CD4-positive, alpha-beta memory T cell (primary cell): ENCODE results near the gene PPP1R13B. TPM values are rescaled to one million over a fixed set of nuclear protein-coding genes. Genes with fewer than 3 reads are reported as not detected.
"Not testable (repeated sequence)": the region's sequence is repeated elsewhere in the genome, so short reads cannot be mapped to it uniquely, and the experiment has no call there.

Experiments
- CTCF ChIA-PET: fragments of 350-600 bp; sonication (Branson Sonifier 250); formaldehyde crosslinking; loops from one replicate; lab custom pipeline; 2021; ENCODE audit warnings: inconsistent platforms; ENCODE audit not compliant: partially characterized antibody; lab: Charles Lee
- POLR2A ChIA-PET: fragments of 350-600 bp; sonication (Branson Sonifier 250); formaldehyde crosslinking; loops from one replicate; lab custom pipeline; 2021; ENCODE audit not compliant: partially characterized antibody; lab: Charles Lee
- DNase-seq, 5 donors: peaks; one replicate each; pipeline versions ENCODE4 v3.0.0 to v3.0.0-alpha.2; 2020 to 2022; ENCODE audit warnings: mixed read lengths in 1 of 5
- H3K27ac ChIP-seq: one replicate; pipeline ENCODE4 v1.7.0; 2013; ENCODE audit warnings: low read depth, low read length
- H3K27me3 ChIP-seq: 2 replicates; pipeline ENCODE4 v1.7.0; 2013; ENCODE audit warnings: mild to moderate bottlenecking, low read length, moderate library complexity; ENCODE audit not compliant: insufficient read depth
- H3K36me3 ChIP-seq: 2 replicates; pipeline ENCODE4 v1.7.0; 2013; ENCODE audit warnings: mild to moderate bottlenecking, low read length, moderate library complexity; ENCODE audit not compliant: insufficient read depth
- H3K4me1 ChIP-seq: 2 replicates; pipeline ENCODE4 v1.7.0; 2013; ENCODE audit warnings: mild to moderate bottlenecking, low read length, moderate library complexity; ENCODE audit not compliant: insufficient read depth
- H3K4me3 ChIP-seq, 2 donors: one replicate each; pipeline ENCODE4 v1.7.0; 2013; ENCODE audit warnings: low read length in 2 of 2, mild to moderate bottlenecking in 1 of 2
- H3K9me3 ChIP-seq, 2 donors: one replicate each; pipeline ENCODE4 v1.7.0; 2013; ENCODE audit warnings: low read length in 2 of 2, control low read depth in 1 of 2; ENCODE audit not compliant: control insufficient read depth in 1 of 2
- H3K27ac Mint-ChIP-seq, 7 donors: one replicate each; pipeline ENCODE4 v1.8.0; 2020 to 2021; ENCODE audit warnings: mixed read lengths in 7 of 7, mild to moderate bottlenecking in 6 of 7, inconsistent platforms in 3 of 7, moderate library complexity in 3 of 7
- H3K27me3 Mint-ChIP-seq, 2 donors: one replicate each; pipeline ENCODE4 v1.8.0; 2020 to 2021; ENCODE audit warnings: mixed read lengths in 2 of 2
- H3K36me3 Mint-ChIP-seq, 2 donors: one replicate each; pipeline ENCODE4 v1.8.0; 2020 to 2021; ENCODE audit warnings: mixed read lengths in 2 of 2, inconsistent platforms in 1 of 2, mild to moderate bottlenecking in 1 of 2
- H3K4me1 Mint-ChIP-seq, 4 donors: one replicate each; pipeline ENCODE4 v1.8.0; 2020 to 2021; ENCODE audit warnings: mixed read lengths in 4 of 4, mild to moderate bottlenecking in 1 of 4
- H3K4me3 Mint-ChIP-seq, 8 donors: one replicate each; pipeline ENCODE4 v1.8.0; 2020 to 2021; ENCODE audit warnings: mixed read lengths in 8 of 8, mild to moderate bottlenecking in 7 of 8, moderate library complexity in 6 of 8, inconsistent platforms in 3 of 8
- H3K9me3 Mint-ChIP-seq, 8 donors: one replicate each; pipeline ENCODE4 v1.8.0; 2020 to 2021; ENCODE audit warnings: mixed read lengths in 8 of 8, mild to moderate bottlenecking in 5 of 8, inconsistent platforms in 3 of 8, moderate library complexity in 1 of 8
- intact Hi-C: fragments of 100-400 bp; cut with micrococcal nuclease; formaldehyde crosslinking; loops from one replicate; pipeline ENCODE4 v1.15.1; 2023
- polyA plus RNA-seq, 2 donors: library from polyadenylated mRNA; unstranded; fragments of 300-500 nt; fragmentation: Illumina TruSeq; gene quantifications; one replicate each; pipeline ENCODE4 v1.2.3, GENCODE V29; 2021
- total RNA-seq, 2 experiments: library from RNA; stranded (reverse); gene quantifications; one replicate each; pipeline ENCODE4 v1.2.3, GENCODE V29; 2021

Gene PPP1R13B
- total and polyA plus RNA-seq, 4 experiments from 2014 or later = 0.72 to 30.5 (median 15.7) TPM

DNA sequence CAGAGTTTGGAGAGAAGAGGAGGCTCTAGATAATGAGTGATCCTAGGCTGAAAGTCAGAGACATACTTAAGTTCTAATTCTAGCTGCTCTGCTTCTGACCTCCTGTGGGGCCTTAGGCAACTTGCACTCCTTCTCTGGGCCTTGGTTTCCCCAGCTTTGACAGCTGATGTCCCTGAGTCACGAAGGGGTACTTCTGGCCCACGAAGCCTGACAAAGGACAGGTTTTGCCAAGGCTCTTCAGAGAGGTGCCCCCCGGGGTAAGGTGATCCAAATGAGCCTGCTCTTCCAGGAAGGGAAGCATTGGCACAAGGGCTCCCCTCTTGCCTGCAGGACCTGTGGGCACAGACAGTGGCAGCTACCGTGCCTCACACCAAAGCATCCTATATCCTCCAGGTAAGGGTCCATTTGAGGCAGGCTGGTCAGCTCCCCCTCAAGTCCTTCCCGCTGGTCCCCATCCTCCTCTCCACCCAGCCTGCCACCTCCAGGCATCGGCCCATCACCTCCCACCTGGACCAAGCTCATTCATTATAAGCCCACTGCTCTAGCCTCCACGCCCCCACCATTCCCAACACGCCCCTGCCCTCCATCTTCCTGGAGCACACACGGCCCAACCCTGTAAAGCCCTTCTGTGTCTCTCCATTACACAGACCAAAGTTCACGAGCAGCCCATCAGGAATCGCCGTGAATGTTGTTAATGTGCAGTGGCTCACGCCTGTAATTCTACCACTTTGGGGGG, 1.9 kb upstream of the PPP1R13B start:
- Histone ChIP-seq H3K36me3 (no peaks in the 10 kb centered on the region), H3K4me3 (no peak overlapping the region), H3K27ac (no peak overlapping the region), H3K4me1 (peaks cover 12% of the 10 kb centered on the region), H3K27me3 (no peaks in the 10 kb centered on the region), H3K9me3 (no peaks in the 10 kb centered on the region)
- CTCF ChIA-PET = no interaction called here
- Mint-ChIP-seq H3K36me3 (peaks cover 0 to 4% of the 10 kb centered on the region in 2 donors), H3K4me3 (peak overlapping the region; percentile 71 to 87 (median 80)), H3K27me3 (no peaks in the 10 kb centered on the region), H3K4me1 (peaks cover 9 to 30% (median 15%) of the 10 kb centered on the region in 4 donors), H3K9me3 (no peaks in the 10 kb centered on the region), H3K27ac (peak overlapping the region; percentile 26 to 86 (median 80))
- DNase-seq = no peak
- POLR2A ChIA-PET = no interaction called here
- intact Hi-C loops = no loop called here

DNA sequence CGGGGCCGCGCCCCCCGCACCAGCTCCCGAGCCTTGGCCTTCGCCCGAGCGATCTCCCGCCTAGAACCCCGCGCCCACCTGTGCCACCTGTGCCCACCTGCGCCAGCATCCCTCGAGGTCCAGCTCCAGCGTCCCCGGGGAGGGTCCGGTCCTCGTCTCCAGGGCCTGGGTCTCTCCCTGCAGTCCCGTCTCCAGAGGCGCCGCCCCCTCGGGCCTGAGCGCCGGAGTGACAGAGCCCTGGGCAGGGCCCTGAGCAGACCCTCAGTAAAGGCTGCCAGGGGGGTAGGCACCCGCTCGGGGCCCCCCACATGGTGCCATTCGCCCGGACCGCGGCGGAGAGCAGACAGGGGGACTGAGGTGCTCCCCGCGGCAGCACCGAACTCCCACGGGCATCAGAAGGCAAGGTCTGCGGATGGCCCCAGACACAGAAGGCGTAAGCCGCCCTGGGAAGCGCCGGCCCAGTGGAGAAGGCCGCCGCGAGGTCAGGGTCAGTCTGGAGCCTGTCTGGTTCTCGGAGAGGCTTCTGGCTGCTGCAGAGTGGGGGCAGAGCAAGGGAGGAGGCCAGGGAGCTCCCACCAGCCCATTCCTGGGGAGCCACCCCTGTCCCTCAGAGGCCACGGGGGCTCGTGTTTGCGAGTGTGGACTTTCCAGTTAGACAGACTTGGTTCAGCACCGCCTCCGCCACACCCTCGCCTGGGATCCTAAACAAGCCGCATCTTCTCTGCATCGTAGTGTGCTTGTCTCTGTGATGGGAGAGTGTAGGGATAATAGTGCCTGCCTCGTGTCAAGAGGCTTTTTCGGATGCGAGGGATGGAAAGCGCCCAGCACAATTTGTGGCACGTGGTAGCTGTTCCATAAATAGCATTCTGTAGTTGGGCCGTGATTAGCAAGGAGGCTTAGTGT, 1.1 kb upstream of the PPP1R13B start:
- Mint-ChIP-seq H3K27me3 (no peaks in the 10 kb centered on the region), H3K27ac (peak overlapping the region; percentile 26 to 86 (median 80)), H3K36me3 (peaks cover 0 to 4% of the 10 kb centered on the region in 2 donors), H3K4me3 (peak overlapping the region; percentile 71 to 87 (median 80)), H3K4me1 (peaks cover 9 to 26% (median 14%) of the 10 kb centered on the region in 4 donors), H3K9me3 (no peaks in the 10 kb centered on the region)
- intact Hi-C loops = no loop called here
- ChIA-PET POLR2A (no interaction called here), CTCF (no interaction called here)
- Histone ChIP-seq H3K27me3 (no peaks in the 10 kb centered on the region), H3K9me3 (no peaks in the 10 kb centered on the region), H3K36me3 (no peaks in the 10 kb centered on the region), H3K4me1 (peaks cover 12% of the 10 kb centered on the region), H3K4me3 (peak overlapping the region in 1 of 2 donors; percentile 45), H3K27ac (no peak overlapping the region)
- DNase-seq = peak in 2 of 5 donors; percentile 7 to 11

DNA sequence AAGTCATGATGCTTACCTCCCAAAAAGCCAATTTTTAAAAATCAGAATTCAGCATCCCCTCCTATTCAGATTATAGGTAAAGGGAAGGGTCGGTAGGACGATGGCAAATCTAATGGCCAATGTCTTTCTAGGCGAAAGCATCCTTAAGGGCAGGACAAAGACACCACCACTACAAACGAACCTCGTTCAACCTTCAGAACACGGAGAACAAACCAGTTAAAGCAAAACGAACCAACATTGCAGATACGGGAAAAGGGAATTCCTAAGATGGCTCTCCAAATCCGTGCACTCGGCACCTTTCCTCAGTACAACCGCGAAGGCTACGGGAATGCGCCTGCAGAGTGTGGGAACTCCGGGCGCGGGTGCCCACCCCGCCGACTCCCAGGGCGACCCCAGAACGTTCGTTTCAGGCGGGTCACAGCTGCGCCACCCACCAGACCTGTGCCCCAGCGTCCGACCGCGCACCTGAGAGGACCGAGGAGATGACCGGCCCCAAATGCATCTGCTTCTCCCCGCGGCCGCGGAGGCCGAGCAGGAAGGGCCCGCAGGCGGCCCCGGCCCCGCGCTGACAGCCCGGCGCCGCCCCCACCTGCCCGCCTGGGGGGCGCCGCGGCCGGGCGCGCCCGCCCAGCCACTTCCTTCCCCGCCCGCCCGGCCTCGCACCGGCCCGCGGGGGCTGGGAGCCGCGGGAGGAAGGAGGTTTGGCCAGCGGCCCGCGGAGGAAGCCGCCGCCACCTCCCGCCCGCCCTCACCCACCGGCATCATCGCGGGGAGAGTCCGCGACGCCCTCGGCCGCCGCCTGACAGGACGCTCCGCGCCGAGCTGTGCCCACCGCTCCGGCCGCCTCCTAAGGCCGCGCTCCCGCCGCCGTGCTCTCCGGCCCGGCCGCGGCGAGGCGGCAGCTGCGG, 578 bp downstream of the PPP1R13B start:
- no peaks in the 10 kb centered on the region for H3K9me3 Mint-ChIP-seq
- H3K4me3 Mint-ChIP-seq = peak overlapping the region; percentile 86 to 96 (median 92)
- DNase-seq = peak in 3 of 5 donors; percentile 4 to 54 (median 13)
- peak overlapping the region; percentile 26 for H3K27ac ChIP-seq
- peaks cover 0 to 4% of the 10 kb centered on the region in 2 donors for H3K36me3 Mint-ChIP-seq
- H3K4me3 ChIP-seq = peak overlapping the region; percentile 1 to 55
- no peaks in the 10 kb centered on the region for H3K27me3 ChIP-seq
- H3K4me1 Mint-ChIP-seq = peaks cover 9 to 26% (median 16%) of the 10 kb centered on the region in 4 donors
- no peaks in the 10 kb centered on the region for H3K9me3 ChIP-seq
- intact Hi-C loops = loop anchor here (1.0 to 2.0 kb wide), 4 partner anchors 26 to 132 kb away; partner anchors contain the start of genes XRCC3 and ZFYVE21
- ChIA-PET CTCF (no interaction called here), POLR2A (interaction anchor here (0.5 kb wide), 1 partner anchor 57 kb away, joined by 5 read pairs; no protein-coding TSS in a partner anchor)
- H3K36me3 ChIP-seq = no peaks in the 10 kb centered on the region
- no peaks in the 10 kb centered on the region for H3K27me3 Mint-ChIP-seq
- H3K4me1 ChIP-seq = peaks cover 12% of the 10 kb centered on the region
- peak overlapping the region; percentile 43 to 93 (median 85) for H3K27ac Mint-ChIP-seq

DNA sequence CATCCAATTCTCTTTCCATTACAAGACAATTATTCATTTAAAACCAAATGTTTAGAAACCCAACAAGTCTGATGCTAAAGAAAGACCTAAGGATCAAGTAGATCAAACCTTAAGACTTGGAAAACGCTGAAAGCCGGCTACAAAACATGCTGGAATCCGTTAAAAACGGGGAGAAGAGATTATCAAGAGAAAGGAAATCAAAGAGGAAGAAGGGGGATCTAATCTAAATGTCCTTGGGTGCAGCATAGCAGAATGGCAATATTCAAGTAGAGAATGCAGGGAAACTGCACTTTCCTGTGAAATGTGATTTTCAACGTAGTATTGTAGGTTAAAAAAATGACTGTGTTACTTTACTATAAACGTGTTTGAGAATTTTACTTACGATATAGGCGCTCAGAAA, 1.3 kb downstream of the PPP1R13B start:
- peaks cover 12% of the 10 kb centered on the region for H3K4me1 ChIP-seq
- Mint-ChIP-seq H3K4me3 (peak overlapping the region; percentile 86 to 96 (median 92)), H3K4me1 (peaks cover 10 to 26% (median 16%) of the 10 kb centered on the region in 4 donors), H3K27me3 (no peaks in the 10 kb centered on the region), H3K36me3 (peaks cover 0 to 4% of the 10 kb centered on the region in 2 donors), H3K27ac (peak overlapping the region; percentile 43 to 93 (median 85)), H3K9me3 (no peaks in the 10 kb centered on the region)
- ChIA-PET CTCF (no interaction called here), POLR2A (no interaction called here)
- H3K27ac ChIP-seq = no peak overlapping the region
- no peaks in the 10 kb centered on the region for H3K27me3 ChIP-seq
- H3K9me3 ChIP-seq = no peaks in the 10 kb centered on the region
- H3K4me3 ChIP-seq = peak overlapping the region in 1 of 2 donors; percentile 55
- DNase-seq = no peak
- intact Hi-C loops = loop anchor here (2.0 kb wide), 2 partner anchors 37 to 131 kb away; partner anchors contain the start of genes XRCC3 and ZFYVE21
- no peaks in the 10 kb centered on the region for H3K36me3 ChIP-seq

DNA sequence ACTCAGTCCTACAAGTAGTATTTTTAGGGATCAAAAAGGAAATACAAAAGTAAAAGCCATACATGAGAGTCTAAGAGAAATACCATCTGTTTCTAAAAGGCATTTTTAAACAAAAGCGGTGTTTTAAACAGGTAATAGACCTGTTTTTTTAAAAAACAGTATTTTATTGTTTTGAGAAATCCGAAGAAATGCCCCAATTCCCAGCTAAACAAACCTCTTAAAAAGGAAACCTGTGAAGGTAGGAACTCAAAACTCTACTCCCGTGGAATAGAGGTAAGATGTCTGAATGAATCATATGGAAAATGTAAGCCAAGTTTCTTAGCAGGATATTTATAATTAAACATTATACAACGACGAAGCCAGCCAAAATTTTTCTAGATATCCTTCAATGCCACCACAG, 2.0 kb downstream of the PPP1R13B start:
- intact Hi-C loops = no loop called here

DNA sequence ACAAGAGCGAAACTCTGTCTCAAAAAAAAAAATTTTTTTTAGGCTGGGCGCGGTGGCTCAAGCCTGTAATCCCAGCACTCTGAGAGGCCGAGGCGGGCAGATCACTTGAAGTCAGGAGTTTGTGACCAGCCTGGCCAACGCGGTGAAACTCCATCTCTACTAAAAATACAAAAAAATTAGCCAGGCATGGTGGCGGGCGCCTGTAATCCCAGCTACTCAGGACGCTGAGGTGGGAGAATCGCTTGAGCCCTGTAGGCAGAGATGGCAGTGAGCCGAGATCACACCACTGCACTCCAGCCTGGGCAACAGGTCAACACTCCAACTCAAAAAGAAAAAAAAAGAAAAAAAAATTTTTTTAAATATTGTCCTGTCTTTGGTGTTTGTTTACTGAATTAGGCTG, 6.1 kb downstream of the PPP1R13B start:
- H3K27me3 ChIP-seq, H3K36me3 ChIP-seq, intact Hi-C loops, H3K4me3 ChIP-seq, H3K27ac ChIP-seq, H3K27me3 Mint-ChIP-seq, DNase-seq, POLR2A ChIA-PET, H3K4me3 Mint-ChIP-seq, H3K9me3 Mint-ChIP-seq, H3K36me3 Mint-ChIP-seq, H3K9me3 ChIP-seq, H3K4me1 ChIP-seq, H3K27ac Mint-ChIP-seq: not testable (repeated sequence)
- CTCF ChIA-PET = interaction anchor here (1.0 kb wide), 1 partner anchor 15 kb away, joined by 4 read pairs; no protein-coding TSS in a partner anchor
- peaks cover 19 to 26% (median 21%) of the 10 kb centered on the region in 4 donors for H3K4me1 Mint-ChIP-seq

More for the DNA sequence above, 2.0 kb downstream of the PPP1R13B start:
- CTCF ChIA-PET = no interaction called here
- Mint-ChIP-seq H3K27me3 (no peaks in the 10 kb centered on the region), H3K4me3 (peak overlapping the region in 2 of 8 donors; percentile 8 to 22), H3K27ac (peak overlapping the region in 2 of 7 donors; percentile 25 to 34), H3K36me3 (peaks cover 0 to 4% of the 10 kb centered on the region in 2 donors), H3K4me1 (peaks cover 10 to 26% (median 16%) of the 10 kb centered on the region in 4 donors), H3K9me3 (no peaks in the 10 kb centered on the region)
- POLR2A ChIA-PET = no interaction called here
- peaks cover 12% of the 10 kb centered on the region for H3K4me1 ChIP-seq
- no peak for DNase-seq
- no peak overlapping the region for H3K4me3 ChIP-seq
- H3K36me3 ChIP-seq = no peaks in the 10 kb centered on the region
- H3K27me3 ChIP-seq = no peaks in the 10 kb centered on the region
- H3K9me3 ChIP-seq = no peaks in the 10 kb centered on the region
- no peak overlapping the region for H3K27ac ChIP-seq
